HEK293T (cell line): ENCODE results near the gene INHBC.

ENCODE experiments used
- CTCF ChIA-PET: fragments of 350-600 bp; formaldehyde crosslinking; extraction: SDS; loops from one replicate; lab custom pipeline; 2021; ENCODE audit warnings: antibody characterized with exemption, inconsistent platforms; lab: Yijun Ruan, JAX
- POLR2A ChIA-PET: fragments of 350-600 bp; formaldehyde crosslinking; extraction: SDS; loops from one replicate; lab custom pipeline; 2020; ENCODE audit warnings: antibody characterized with exemption, inconsistent platforms; lab: Yijun Ruan, JAX
- DNase-seq: peaks from one replicate; pipeline ENCODE4 v3.0.0; 2012; ENCODE audit warnings: mixed read lengths; ENCODE audit errors: extremely low spot score
- ARNT ChIP-seq: fragments of 450-650 bp; IDR thresholded peaks from 2 replicates; pipeline ENCODE4 v1.6.1; 2017; ENCODE audit warnings: mild to moderate bottlenecking
- BHLHE40 ChIP-seq: fragments of 450-650 bp; IDR thresholded peaks from 2 replicates; pipeline ENCODE4 v1.6.1; 2016; ENCODE audit warnings: mild to moderate bottlenecking, moderate library complexity, borderline replicate concordance
- CTBP1 ChIP-seq: fragments of 450-650 bp; IDR thresholded peaks from 2 replicates; pipeline ENCODE4 v1.6.1; 2016; ENCODE audit warnings: borderline replicate concordance
- ELF4 ChIP-seq: fragments of 450-650 bp; IDR thresholded peaks from 2 replicates; pipeline ENCODE4 v1.6.1; 2017; ENCODE audit warnings: antibody characterized with exemption
- FOXA1 ChIP-seq: fragments of 450-650 bp; IDR thresholded peaks from 2 replicates; pipeline ENCODE4 v1.6.1; 2016; ENCODE audit warnings: mild to moderate bottlenecking
- FOXK2 ChIP-seq: fragments of 450-650 bp; IDR thresholded peaks from 2 replicates; pipeline ENCODE4 v1.6.1; 2016; ENCODE audit warnings: mild to moderate bottlenecking
- FOXM1 ChIP-seq: fragments of 450-650 bp; IDR thresholded peaks from 2 replicates; pipeline ENCODE4 v1.6.1; 2017; ENCODE audit warnings: mild to moderate bottlenecking, borderline replicate concordance
- HDGF ChIP-seq: fragments of 450-650 bp; IDR thresholded peaks from 2 replicates; pipeline ENCODE4 v1.6.1; 2017; ENCODE audit warnings: antibody characterized with exemption, borderline replicate concordance
- L3MBTL2 ChIP-seq: fragments of 450-650 bp; conservative IDR thresholded peaks from 2 replicates; pipeline ENCODE4 v1.6.1; 2016; ENCODE audit warnings: mild to moderate bottlenecking
- LEF1 ChIP-seq: fragments of 450-650 bp; IDR thresholded peaks from 2 replicates; pipeline ENCODE4 v1.6.1; 2017; ENCODE audit warnings: mild to moderate bottlenecking, borderline replicate concordance
- NFRKB ChIP-seq: fragments of 450-650 bp; IDR thresholded peaks from 2 replicates; pipeline ENCODE4 v1.6.1; 2016; ENCODE audit warnings: mild to moderate bottlenecking, moderate library complexity
- PKNOX1 ChIP-seq: fragments of 450-650 bp; IDR thresholded peaks from 2 replicates; pipeline ENCODE4 v1.6.1; 2016
- SP1 ChIP-seq: fragments of 450-650 bp; IDR thresholded peaks from 2 replicates; pipeline ENCODE4 v1.6.1; 2017
- SUZ12 ChIP-seq: fragments of 450-650 bp; IDR thresholded peaks from 2 replicates; pipeline ENCODE4 v1.6.1; 2016; ENCODE audit warnings: mild to moderate bottlenecking
- TARDBP ChIP-seq: fragments of 450-650 bp; IDR thresholded peaks from 2 replicates; pipeline ENCODE4 v1.6.1; 2016
- ZNF384 ChIP-seq: fragments of 450-650 bp; IDR thresholded peaks from 2 replicates; pipeline ENCODE4 v1.6.1; 2016

The INHBC gene

GRCh38 chr12:57449375-57449774 lies 14.8 kb downstream of the INHBC start:
- ChIA-PET POLR2A (no interaction called here), CTCF (no interaction called here)
- no peak for DNase-seq
- TF ChIP-seq FOXA1 (no peak), PKNOX1 (no peak), TARDBP (no peak), L3MBTL2 (no peak), NFRKB (no peak), ARNT (no peak), BHLHE40 (no peak), FOXK2 (no peak), LEF1 (no peak), HDGF (no peak), ZNF384 (no peak), CTBP1 (no peak), SP1 (no peak), ELF4 (no peak), SUZ12 (no peak), FOXM1 (no peak)

DNA sequence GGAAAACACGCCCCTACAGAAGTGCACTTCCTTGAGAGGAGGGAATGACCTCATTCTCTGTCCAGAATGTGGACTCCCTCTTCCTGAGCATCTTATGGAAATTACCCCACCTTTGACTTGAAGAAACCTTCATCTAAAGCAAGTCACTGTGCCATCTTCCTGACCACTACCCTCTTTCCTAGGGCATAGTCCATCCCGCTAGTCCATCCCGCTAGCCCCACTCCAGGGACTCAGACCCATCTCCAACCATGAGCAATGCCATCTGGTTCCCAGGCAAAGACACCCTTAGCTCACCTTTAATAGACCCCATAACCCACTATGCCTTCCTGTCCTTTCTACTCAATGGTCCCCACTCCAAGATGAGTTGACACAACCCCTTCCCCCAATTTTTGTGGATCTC lies 15.5 kb downstream of the INHBC start:
- no peak for DNase-seq
- POLR2A ChIA-PET, result no interaction called here
- TF ChIP-seq ZNF384 (no peak), ARNT (no peak), BHLHE40 (no peak), FOXA1 (no peak), SP1 (no peak), CTBP1 (no peak), NFRKB (no peak), LEF1 (no peak), HDGF (no peak), TARDBP (no peak), PKNOX1 (no peak), ELF4 (no peak), FOXM1 (no peak), L3MBTL2 (no peak), SUZ12 (no peak), FOXK2 (no peak)
- CTCF ChIA-PET, result interaction anchor here (1.0 to 1.2 kb wide), 2 partner anchors 17 to 142 kb away, joined by 3 to 5 read pairs; no protein-coding TSS in a partner anchor

GRCh38 chr12:57451233-57451778 lies 16.7 kb downstream of the INHBC start:
- no peak for TF ChIP-seq LEF1
- no peak for TF ChIP-seq BHLHE40
- no peak for TF ChIP-seq SP1
- TF ChIP-seq FOXM1, result no peak
- TF ChIP-seq ARNT, result no peak
- TF ChIP-seq NFRKB, result no peak
- TF ChIP-seq ZNF384, result no peak
- no peak for TF ChIP-seq FOXA1
- TF ChIP-seq TARDBP, result no peak
- TF ChIP-seq PKNOX1, result no peak
- no peak for TF ChIP-seq SUZ12
- TF ChIP-seq L3MBTL2, result no peak
- ChIA-PET CTCF (interaction anchor here (0.6 to 2.6 kb wide), 9 partner anchors 19 to 237 kb away, joined by 3 to 34 read pairs (median 5); no protein-coding TSS in a partner anchor), POLR2A (interaction anchor here (1.5 to 2.7 kb wide), 4 partner anchors 10 to 221 kb away, joined by 4 to 23 read pairs (median 6); partner anchors contain the start of gene SHMT2)
- DNase-seq, result no peak

DNA sequence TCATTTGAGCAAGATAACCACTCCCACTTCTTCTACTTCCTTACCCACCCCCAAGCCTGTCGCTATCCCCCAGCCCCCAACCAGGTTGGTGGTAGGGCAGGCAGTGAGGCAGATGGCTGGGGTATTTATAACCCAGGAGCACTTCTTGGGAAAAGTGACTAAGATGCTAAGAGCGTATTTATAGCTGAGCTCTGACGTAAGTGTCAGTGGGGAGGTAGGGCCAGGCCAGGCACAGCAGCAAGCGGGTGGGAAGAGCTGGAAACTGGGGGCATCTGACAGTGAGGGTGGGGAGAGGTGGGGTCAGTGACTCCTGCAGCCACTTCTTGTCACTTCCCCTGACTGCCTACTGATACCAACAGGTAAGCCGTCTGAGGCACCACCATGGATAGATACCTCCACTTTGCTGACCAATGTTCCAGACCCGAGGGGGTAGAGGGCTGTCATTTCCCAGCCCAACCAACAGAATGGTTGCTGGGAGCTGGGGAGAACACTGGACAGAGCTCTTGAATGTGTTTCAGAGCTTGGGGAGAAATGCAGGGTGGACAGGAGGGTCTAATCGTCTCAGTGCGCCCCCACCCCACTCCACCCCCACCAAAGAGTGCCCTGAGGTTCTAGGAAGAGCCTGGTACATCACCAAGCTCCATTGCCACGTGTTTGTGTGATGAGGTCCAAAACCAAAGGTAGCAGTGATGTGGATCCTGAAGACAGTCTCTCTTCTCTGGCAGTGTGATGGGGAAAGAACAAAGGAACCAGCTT lies 17.8 kb downstream of the INHBC start:
- CTCF ChIA-PET, result interaction anchor here (0.6 to 2.6 kb wide), 32 partner anchors 8 to 239 kb away, joined by 3 to 34 read pairs (median 4); no protein-coding TSS in a partner anchor
- no peak for DNase-seq
- POLR2A ChIA-PET, result interaction anchor here (0.6 to 3.5 kb wide), 14 partner anchors 9 to 222 kb away, joined by 3 to 23 read pairs (median 5); partner anchors contain the start of genes INHBC and SHMT2
- TF ChIP-seq ELF4 (no peak), NFRKB (no peak), SUZ12 (no peak), ARNT (no peak), FOXK2 (no peak), HDGF (no peak), CTBP1 (no peak), ZNF384 (no peak), SP1 (no peak), BHLHE40 (no peak), L3MBTL2 (no peak), FOXM1 (no peak), TARDBP (no peak), LEF1 (no peak), FOXA1 (no peak), PKNOX1 (no peak)
